ENCODE results near the gene SIK2. TPM values are rescaled to one million over a fixed set of nuclear protein-coding genes. Genes with fewer than 3 reads are reported as not detected.
A peak's percentile ranks its signal among the peaks of the same experiment; 100 is the strongest.

SIK2 gene
- total RNA-seq, 1 donor from 2014 or later, result 43.0 TPM

- TF ChIP-seq CTCF (IDR thresholded peaks at IDR 0.05; ENCODE audit: unreplicated experiment), result no peak
- peaks cover 38% of the 10 kb centered on the region for H3K4me1 Mint-ChIP-seq (ENCODE audit: low read depth)
- no peak overlapping the region for H3K4me3 Mint-ChIP-seq (ENCODE audit: low read depth)
- no peak for DNase-seq (ENCODE audit: low spot score, unreplicated experiment)
- H3K27me3 Mint-ChIP-seq, result no peaks in the 10 kb centered on the region
- H3K9me3 Mint-ChIP-seq (ENCODE audit: low read depth), result peaks cover 3% of the 10 kb centered on the region
- peaks cover 11% of the 10 kb centered on the region for H3K36me3 Mint-ChIP-seq (ENCODE audit: insufficient read depth)
- H3K27ac Mint-ChIP-seq, result no peak overlapping the region
Observed at GRCh38 chr11:111631024-111631665, 28.9 kb downstream of the SIK2 start.

GRCh38 chr11:111631666-111632039, 29.4 kb downstream of the SIK2 start:
- H3K4me3 Mint-ChIP-seq (ENCODE audit: low read depth), result no peak overlapping the region
- peaks cover 3% of the 10 kb centered on the region for H3K9me3 Mint-ChIP-seq (ENCODE audit: low read depth)
- peaks cover 43% of the 10 kb centered on the region for H3K4me1 Mint-ChIP-seq (ENCODE audit: low read depth)
- no peak for TF ChIP-seq CTCF (IDR thresholded peaks at IDR 0.05; ENCODE audit: unreplicated experiment)
- H3K27ac Mint-ChIP-seq, result no peak overlapping the region
- no peak for DNase-seq (ENCODE audit: low spot score, unreplicated experiment)
- H3K27me3 Mint-ChIP-seq, result no peaks in the 10 kb centered on the region
- peaks cover 12% of the 10 kb centered on the region for H3K36me3 Mint-ChIP-seq (ENCODE audit: insufficient read depth)

- H3K36me3 Mint-ChIP-seq (ENCODE audit: insufficient read depth), result peaks cover 12% of the 10 kb centered on the region
- no peak for TF ChIP-seq CTCF (IDR thresholded peaks at IDR 0.05; ENCODE audit: unreplicated experiment)
- H3K27me3 Mint-ChIP-seq, result no peaks in the 10 kb centered on the region
- no peak for DNase-seq (ENCODE audit: low spot score, unreplicated experiment)
- no peak overlapping the region for H3K4me3 Mint-ChIP-seq (ENCODE audit: low read depth)
- H3K4me1 Mint-ChIP-seq (ENCODE audit: low read depth), result peaks cover 44% of the 10 kb centered on the region
- peak overlapping the region; percentile 87 for H3K27ac Mint-ChIP-seq
- H3K9me3 Mint-ChIP-seq (ENCODE audit: low read depth), result peaks cover 4% of the 10 kb centered on the region
Observed at GRCh38 chr11:111632516-111633220, 30.4 kb downstream of the SIK2 start.

GRCh38 chr11:111633248-111633647, 31.0 kb downstream of the SIK2 start:
- peaks cover 47% of the 10 kb centered on the region for H3K4me1 Mint-ChIP-seq (ENCODE audit: low read depth)
- H3K27ac Mint-ChIP-seq, result peak overlapping the region; percentile 87
- peaks cover 13% of the 10 kb centered on the region for H3K36me3 Mint-ChIP-seq (ENCODE audit: insufficient read depth)
- no peak for DNase-seq (ENCODE audit: low spot score, unreplicated experiment)
- no peaks in the 10 kb centered on the region for H3K27me3 Mint-ChIP-seq
- TF ChIP-seq CTCF (IDR thresholded peaks at IDR 0.05; ENCODE audit: unreplicated experiment), result no peak
- no peak overlapping the region for H3K4me3 Mint-ChIP-seq (ENCODE audit: low read depth)
- H3K9me3 Mint-ChIP-seq (ENCODE audit: low read depth), result peaks cover 6% of the 10 kb centered on the region

- no peak for TF ChIP-seq CTCF (IDR thresholded peaks at IDR 0.05; ENCODE audit: unreplicated experiment)
- no peak for DNase-seq (ENCODE audit: low spot score, unreplicated experiment)
- H3K36me3 Mint-ChIP-seq (ENCODE audit: insufficient read depth), result peaks cover 13% of the 10 kb centered on the region
- peaks cover 48% of the 10 kb centered on the region for H3K4me1 Mint-ChIP-seq (ENCODE audit: low read depth)
- H3K27ac Mint-ChIP-seq, result peak overlapping the region; percentile 87
- H3K27me3 Mint-ChIP-seq, result no peaks in the 10 kb centered on the region
- no peak overlapping the region for H3K4me3 Mint-ChIP-seq (ENCODE audit: low read depth)
- peaks cover 3% of the 10 kb centered on the region for H3K9me3 Mint-ChIP-seq (ENCODE audit: low read depth)
Observed at GRCh38 chr11:111633756-111634362, 31.6 kb downstream of the SIK2 start.

Measured in progenitor cell of endocrine pancreas (in vitro differentiated cells).